COLO829 (cell line): ENCODE measurements around the gene GALR1.
"Not testable (repeated sequence)": the region's sequence is repeated elsewhere in the genome, so short reads cannot be mapped to it uniquely, and the experiment has no call there.

Source experiments
- DNase-seq: peaks from one replicate; pipeline ENCODE4 v3.0.0; 2012; ENCODE audit warnings: low spot score

GALR1 gene, protein sequence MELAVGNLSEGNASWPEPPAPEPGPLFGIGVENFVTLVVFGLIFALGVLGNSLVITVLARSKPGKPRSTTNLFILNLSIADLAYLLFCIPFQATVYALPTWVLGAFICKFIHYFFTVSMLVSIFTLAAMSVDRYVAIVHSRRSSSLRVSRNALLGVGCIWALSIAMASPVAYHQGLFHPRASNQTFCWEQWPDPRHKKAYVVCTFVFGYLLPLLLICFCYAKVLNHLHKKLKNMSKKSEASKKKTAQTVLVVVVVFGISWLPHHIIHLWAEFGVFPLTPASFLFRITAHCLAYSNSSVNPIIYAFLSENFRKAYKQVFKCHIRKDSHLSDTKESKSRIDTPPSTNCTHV

DNA sequence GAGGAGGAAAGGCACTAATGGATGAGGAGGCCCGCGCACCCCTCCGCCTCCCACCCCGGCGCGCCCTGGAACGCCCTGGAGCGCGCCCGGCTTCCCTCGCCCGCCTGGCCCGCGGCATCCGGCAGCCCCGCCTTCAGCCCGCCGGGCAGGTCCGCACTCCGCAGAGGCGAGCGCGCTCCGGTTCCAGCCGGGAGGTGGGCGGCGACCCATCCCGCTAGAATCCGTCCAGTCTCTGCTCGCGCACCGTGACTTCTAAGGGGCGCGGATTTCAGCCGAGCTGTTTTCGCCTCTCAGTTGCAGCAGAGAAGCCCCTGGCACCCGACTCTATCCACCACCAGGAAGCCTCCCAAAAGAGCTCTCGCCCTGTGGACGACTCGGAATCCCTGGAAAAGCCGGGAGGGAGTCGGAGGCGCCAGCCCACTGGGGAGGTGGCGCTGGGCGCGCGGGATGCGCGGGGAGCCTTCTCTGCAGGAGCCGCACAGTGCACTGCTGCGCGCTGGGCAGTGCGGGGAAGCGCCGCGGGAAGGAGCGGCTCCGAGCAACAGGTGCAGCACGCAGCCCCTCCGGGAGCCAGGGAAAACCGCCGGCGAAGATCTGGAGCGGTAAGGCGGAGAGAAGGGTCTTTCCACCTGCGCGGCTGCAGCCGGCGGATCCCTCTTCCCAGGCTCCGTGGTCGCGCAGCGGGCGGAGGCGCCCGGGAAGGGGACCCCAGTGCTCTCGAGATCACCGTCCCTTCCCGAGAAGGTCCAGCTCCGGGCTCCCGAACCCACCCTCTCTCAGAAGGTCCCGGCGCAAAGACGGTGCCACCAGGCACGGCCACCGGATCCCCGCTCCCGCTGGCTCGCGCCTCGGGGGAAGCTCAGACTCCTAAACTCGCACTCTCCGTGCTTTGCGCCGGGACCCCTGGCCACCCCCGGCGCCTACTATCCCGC lies at the start of gene GALR1:
Gene GALR1, plus strand, starts transcription at position 280 of the 932 bp plus-strand sequence. CDS start 701 bp downstream, outside the sequence.
- DNase-seq, result no peak

DNA sequence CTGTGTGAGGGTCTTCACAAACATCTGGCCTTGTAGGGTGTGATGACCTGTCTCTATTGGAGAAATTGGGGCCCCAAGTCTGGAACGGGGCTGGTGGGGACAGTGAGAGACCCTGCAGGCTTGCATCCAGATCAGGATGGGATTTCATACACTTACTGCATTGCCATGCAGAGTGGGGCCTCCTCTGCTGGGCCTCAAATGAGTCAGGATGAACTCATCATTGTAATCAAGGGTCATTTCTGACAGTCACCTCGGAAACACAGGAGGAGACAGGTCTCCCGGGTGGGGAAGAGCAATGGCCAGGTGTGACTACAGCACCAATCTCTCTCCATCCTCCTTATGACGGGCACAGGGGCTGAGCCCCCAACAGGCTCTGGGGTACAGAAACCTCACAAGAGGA lies 48.1 kb upstream of the GALR1 start:
- no peak for DNase-seq

DNA sequence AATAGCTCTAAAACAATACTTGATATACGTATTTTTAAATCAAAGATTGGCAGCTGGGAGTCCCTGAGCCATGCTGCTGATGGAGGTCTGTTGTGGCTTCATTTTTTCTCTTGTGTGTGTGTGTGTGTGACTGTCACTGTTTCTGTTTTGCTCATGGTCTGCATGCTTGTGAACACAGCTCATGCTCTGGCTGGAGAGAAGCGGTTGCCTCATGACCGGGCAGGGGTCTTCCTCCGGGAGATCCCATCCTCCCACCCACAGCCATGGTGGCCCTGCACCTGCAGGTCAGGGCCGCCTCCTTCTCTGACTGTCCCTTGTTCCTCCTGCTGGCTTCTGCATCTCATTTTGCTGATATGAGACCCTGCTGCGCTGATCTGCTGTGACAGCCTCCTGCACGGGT lies 47.3 kb upstream of the GALR1 start:
- DNase-seq, result no peak

DNA sequence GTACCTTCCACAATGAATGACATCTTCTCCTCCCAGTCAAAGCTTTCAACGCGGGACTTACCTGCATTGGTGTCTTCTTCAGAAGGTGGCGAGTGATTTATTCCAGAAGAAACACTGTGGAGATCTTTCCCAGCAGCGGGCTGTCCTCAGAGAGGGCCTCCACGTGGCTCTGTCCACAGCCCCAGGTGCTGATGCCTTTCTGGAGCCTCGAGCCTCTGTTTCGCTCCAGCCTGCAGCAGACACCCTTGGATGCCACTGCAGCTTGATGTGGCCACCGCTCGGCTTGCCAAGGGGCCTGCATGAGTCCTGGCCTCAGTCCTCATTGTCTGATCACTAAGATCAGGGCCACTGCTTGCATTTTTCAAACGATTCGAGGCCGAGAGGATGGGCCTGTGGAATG lies 46.6 kb upstream of the GALR1 start:
- no peak for DNase-seq

DNA sequence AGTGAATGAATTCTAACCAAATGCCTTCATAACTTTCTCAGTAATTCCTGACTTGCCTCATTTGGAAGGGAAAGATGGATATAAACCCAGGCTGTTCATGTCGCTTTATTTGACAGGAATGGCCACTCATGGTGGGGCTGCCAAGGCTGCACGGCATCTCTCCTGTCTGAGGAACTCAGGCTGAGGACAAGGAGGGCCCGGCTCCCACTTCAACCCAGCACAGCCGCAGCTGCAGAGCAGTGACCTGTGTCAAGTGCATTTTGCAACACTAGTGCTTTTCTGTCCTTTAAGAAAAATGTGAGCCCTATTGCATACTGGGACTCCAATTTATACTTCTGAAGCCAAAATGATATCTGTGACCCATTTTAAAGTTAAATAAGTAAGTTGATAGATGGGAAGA lies 45.8 kb upstream of the GALR1 start:
- no peak for DNase-seq

DNA sequence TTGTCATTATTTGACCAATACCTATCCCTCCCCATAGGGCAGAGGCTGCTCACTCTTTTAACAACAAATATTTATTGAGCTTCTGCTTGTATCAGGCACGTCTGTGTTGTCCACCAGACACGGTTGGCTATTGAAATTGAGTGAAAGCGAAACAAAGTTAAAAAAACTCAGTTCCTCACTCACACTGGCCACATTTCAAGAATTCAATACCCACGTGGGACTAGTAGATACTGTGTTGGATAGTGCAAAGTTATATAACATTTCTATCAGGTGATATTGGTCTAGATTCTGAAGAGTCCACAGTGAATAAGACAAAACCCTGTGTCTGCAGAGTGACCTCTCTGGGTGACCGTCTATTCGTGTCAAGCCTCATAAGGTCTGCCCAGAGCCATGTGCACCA lies 43.9 kb upstream of the GALR1 start:
- no peak for DNase-seq

DNA sequence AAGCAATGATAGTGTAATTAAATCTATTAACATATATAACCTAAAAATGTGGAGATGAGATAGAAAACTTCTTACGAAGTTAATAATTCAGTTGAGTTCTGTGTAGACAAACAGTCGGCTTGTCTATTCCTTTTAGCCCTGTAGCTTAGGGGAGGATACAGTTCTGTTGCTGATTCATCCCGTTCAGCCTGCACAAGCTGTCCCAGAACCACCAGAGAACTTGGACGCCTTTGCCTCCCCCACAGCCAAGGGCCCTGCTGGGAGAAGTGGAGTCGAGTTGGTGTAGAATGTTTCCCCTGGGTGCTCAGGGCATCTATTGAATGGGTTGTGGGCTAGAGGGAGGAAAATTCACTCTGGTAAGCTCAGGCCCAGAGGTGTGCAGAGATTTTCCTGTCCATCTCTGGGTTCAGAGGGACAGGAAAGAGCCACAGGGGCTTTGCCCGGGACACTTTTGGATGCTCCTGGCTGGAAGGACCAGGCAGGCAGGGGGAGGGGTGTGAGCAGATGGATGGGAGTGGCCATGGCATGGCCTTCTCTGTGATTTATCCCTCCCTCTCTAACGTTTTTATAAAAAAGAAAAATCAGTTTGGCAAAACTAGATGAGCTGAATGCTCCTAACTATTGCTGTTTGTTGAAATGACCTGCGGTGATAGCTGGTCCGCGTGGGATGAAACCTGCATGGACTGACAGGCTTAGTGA lies 42.8 kb upstream of the GALR1 start:
- no peak for DNase-seq

DNA sequence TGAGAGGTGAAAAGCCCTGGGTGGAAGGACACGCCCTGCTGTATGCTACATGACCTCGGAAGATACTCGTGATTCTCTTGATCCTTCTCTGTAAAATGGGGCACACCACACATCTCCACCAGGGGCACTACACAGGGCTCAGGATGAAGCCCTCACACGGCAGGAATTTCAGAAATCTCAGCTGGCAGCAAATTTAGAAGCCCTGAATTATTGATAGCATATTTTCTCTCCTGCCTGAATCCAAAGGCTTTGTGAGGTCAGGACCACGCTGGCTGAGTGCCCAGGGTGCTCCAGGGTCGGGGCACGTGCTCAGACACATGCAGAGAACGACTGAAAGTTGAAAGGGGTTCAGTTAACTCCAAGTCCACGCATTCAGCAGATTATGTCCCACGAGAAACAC lies 42.1 kb upstream of the GALR1 start:
- peak; percentile 79 for DNase-seq

DNA sequence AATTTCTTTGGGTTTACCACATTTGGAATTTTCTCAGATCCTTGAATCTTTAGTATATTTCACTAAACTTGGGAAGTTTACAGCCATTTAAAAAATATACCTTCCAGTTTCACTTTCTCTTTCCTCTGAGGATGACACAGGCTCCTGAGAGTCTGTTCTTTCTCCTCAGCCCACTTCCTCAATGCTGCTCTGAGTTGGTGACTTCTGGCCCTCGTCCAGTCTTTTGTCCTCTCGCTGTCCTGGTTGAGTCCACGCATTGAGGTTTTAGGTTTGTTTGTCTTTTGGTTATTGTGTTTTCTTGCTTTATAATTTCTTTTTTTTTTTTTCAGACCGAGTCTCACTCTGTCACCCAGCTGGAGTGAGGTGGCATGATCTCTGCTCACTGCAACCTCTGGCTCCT lies 40.7 kb upstream of the GALR1 start:
- peak; percentile 10 for DNase-seq

DNA sequence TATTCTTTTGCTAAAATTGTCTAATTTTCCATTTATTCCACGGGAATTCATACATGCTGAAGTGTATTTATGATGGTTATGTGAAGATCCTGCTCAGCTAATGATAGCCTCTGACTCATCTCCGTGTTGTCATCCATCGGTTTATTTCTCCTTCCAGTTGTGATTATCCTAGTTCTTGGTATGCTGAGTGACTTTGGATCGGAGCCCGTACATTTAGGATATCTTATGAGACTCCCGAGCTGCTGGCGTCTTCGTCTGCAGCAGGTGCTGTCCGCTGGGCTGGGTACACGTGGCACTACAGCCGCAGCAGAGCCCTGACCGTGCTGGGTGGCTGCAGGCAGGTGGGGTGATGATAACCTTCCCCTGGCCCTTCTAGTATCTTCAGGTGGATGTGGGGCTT lies 40.1 kb upstream of the GALR1 start:
- no peak for DNase-seq

DNA sequence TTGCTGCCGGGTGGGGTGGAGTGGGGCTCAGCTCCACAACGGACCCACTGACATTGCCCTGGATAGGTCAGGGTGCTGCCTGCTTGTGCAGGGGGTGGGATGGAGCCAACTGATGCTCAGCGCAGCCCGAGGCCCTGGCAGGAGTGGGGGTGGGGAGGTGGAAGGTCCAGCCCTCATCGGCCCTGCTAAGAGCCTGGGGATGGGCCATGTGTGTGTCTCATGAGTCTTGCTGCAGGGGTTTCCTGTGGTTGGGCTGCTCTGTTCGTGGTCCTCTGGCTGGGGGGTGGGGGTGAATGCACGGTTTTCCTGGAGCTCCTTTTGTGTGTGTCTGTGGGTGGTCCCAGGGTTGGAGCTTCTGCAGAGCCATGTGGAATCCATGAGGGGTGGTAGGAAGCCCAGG lies 39.4 kb upstream of the GALR1 start:
- no peak for DNase-seq

DNA sequence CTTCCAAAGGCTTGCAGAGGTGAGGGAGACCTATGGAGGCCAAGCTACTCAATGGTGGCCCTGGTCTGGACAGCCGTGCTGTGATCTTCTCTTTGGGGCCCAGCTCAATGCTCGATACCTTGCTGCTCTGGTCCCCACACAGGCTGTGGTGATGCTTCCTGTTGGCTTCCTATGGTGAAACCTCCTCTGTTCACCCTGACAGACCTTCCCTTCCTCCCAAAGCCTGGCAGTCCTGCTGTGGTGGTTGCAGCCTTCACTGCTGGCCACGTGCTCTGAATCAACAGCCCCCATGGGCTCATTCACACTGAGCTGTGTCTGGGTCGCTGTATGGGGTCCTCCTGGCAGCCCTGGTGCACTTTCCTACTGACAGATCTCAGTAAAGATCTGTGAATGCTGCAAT lies 31.0 kb upstream of the GALR1 start:
- DNase-seq, result no peak

DNA sequence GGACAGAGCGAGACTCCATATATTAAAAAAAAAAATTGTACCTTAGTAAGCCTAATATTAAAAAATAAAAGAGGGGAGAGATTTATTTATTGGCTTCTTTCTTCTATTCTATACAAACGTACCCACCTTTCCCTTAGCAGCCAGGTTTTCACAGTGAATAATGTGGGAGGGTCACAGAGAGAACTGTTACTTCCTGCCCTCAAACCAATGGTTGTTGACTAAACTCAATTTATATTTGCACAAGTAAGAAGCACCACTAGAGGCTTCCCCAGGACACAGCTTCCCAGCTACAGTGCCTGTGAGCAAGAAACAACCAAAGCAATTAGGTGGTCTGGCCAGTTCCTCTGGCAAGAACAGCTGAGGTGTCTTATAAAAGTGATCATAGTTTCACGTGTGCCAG lies 28.9 kb upstream of the GALR1 start:
- no peak for DNase-seq

DNA sequence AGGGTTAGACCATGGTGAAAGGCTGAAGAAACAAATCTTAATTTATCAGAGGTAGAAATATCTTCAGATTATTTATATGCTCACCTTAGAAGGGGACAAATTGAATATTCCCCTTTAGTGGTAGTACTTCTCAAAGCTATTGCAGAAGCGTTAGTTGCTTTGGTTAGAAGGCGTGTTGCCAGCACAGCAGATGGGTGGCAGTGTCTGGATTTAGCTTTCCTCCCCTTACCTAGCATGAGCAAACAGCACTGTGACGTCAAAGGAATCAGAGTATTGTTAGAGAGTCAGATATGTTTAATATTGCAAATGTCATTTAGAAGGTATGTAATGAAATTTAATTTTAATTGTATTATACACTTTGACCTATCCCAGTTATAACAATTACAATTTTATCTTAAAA lies 27.2 kb upstream of the GALR1 start:
- no peak for DNase-seq

DNA sequence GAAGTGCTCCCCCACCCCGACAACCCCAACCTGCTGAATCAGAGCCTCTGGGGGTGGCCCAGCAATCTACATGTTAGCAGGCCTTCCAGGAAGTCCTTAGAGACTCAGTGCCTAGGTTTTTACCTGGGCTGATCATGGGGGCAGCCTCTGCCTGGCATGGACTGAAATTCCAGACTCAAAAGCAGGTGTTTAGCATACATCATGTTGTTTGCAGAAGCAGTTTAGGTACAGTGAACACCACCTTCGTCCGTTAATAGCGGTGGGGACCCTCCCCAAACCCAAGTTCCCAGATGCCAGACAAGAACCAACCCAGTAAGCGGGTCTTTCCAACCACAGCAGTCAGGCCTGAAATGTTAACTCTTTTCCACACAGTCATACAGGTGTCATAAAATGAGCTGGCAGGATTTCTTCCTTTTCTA lies 26.4 kb upstream of the GALR1 start:
- no peak for DNase-seq

DNA sequence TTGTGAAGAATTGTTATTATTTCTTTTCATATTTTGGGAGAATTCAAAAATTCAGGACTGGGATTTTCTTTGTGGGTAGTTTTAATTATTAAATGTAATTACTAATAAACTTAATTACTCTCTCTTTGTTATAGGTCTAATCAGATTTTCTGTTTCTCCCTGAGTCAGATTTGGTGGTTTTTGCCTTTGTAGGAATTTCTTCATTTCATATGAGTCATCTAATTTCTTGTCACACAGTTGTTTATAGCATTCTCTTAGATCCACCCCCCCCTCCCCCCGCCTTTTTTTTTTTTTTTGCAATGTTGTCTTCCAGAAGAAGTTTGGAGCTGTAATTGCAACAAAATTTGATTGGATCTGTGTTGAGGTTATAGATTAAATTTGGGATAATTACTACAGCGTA lies 26.0 kb upstream of the GALR1 start:
- peak; percentile 57 for DNase-seq

DNA sequence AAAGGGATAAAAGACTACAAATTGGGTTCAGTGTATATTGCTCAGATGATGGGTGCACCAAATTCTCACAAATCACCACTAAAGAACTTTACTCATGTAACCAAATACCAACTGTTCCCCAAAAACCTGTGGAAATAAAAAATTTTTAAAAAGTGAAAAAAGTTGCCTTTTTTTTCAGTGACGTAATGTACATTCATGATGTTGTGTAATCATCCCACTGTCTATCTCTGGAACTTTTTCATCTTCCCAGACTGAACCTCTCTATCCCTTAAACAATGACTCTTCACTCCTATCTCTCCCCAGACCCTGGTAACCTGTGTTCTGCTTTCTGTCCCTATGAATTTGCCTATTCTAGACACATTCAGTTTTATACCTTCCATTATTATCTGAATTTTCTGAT lies 19.0 kb upstream of the GALR1 start:
- no peak for DNase-seq

DNA sequence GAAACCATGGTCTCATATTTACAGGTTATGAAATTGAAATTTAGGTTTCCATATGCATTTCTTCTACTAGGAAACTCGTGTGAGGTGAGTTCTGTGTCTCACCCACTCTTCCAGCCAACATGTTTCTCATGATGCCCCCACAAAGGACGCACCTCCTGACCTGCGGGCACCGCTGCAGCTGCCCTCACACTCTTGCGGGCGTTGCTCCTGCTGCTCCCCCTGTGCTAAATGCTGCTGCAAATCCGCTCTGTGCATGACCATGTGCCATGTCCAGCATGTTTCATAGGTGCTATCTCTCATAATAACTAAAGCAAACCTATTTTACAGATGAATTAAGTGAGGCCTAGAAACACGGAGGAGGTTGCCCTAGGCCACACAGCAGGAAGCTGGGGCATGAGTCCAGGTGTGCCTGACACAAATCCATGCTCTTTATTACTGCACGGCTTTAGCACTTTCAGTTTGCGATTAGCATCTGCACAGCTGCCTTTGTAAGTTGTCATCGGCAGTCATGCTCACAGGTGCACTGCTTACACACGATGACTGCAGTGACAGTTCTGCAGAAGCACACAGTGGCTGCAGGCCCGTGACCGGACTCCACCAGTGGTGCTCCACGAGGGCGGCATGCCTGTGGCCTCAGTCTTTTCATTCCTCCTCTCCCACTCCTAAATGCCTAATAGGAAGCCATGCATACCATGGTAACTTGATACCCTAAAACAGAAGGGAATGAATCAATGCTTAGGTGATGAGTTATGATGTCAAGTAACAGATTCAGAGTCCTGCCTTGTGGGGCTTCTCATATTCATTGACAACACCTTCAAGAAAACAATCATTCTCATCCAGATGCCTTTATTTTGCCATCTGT lies 14.9 kb upstream of the GALR1 start:
- no peak for DNase-seq

DNA sequence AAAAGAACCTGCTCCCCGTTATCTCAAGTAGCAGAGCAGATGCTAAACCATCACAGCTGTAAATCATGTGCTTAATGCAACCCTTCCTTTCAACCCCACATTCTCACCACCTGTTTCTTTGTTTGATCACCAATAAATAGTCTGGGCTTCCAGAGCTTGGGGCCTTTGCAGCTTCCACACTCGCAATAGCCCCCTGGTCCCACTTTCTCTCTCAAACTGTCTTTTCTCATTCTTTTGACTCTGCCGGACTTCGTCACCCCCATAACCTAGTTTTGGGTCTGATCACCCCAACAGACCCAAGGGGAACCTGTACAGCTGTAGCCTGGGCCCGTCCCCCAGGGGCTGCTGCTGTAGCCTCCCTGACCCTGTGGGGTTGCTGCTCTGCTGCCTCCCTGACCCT lies 10.4 kb upstream of the GALR1 start:
- not testable (repeated sequence) for DNase-seq

DNA sequence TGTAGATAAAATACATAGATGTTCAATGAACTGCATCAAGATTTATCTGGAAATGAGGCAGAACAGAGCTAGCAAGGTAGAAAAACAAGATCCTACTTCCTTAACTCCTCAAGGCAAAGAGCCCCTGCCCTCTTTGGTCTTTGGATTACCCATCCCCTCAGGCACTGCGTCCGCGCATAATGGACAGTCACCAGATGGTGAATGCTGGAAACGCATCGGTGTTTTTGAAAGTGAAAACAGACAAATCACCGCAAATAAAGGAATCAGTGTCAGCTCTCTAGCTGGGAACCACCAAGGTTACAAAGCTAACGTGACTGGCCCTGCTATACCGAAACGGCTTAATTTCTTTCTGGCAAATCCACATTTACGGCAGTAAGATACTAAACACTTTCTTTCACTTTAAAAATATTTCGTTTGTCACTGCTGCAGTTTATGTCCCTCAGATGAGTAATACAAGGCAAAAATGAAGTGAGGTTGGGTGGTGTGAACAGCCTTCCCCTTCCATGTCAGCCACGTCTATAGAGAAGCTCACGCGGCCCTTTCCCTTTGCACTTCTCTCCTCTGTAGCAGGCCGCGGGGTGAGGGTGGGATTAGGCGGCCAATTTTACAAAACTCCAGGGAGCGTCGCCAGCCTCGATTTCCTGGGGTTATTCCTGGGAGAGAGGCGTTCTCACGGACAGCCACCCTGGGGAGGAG lies 627 bp upstream of the GALR1 start:
- DNase-seq, result no peak

DNA sequence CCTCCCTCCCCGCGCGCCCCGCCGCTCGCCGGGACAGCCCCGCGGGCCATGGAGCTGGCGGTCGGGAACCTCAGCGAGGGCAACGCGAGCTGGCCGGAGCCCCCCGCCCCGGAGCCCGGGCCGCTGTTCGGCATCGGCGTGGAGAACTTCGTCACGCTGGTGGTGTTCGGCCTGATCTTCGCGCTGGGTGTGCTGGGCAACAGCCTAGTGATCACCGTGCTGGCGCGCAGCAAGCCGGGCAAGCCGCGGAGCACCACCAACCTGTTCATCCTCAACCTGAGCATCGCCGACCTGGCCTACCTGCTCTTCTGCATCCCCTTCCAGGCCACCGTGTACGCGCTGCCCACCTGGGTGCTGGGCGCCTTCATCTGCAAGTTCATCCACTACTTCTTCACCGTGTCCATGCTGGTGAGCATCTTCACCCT lies 865 bp downstream of the GALR1 start:
- DNase-seq, result no peak
